BLaER1 (cell line): Measurements from ENCODE around the gene C15orf39.
A peak's percentile ranks its signal among the peaks of the same experiment; 100 is the strongest.
"Not testable (repeated sequence)": the region's sequence is repeated elsewhere in the genome, so short reads cannot be mapped to it uniquely, and the experiment has no call there.

Experiments
- H3K27ac ChIP-seq: shearing (Covaris generic); formaldehyde crosslinking; 2 replicates; pipeline ENCODE4 v1.8.1; 2022
- H3K27me3 ChIP-seq: shearing (Covaris generic); formaldehyde crosslinking; 2 replicates; pipeline ENCODE4 v1.8.1; 2022
- H3K36me3 ChIP-seq: shearing (Covaris generic); formaldehyde crosslinking; 2 replicates; pipeline ENCODE4 v1.8.1; 2022
- H3K4me1 ChIP-seq: shearing (Covaris generic); formaldehyde crosslinking; 2 replicates; pipeline ENCODE4 v1.8.1; 2022
- H3K4me2 ChIP-seq: shearing (Covaris generic); formaldehyde crosslinking; 2 replicates; pipeline ENCODE4 v1.8.1; 2022
- H3K4me3 ChIP-seq: shearing (Covaris generic); formaldehyde crosslinking; 2 replicates; pipeline ENCODE4 v1.8.1; 2022
- H3K9ac ChIP-seq: shearing (Covaris generic); formaldehyde crosslinking; 2 replicates; pipeline ENCODE4 v1.8.1; 2022
- H3K9me3 ChIP-seq: shearing (Covaris generic); formaldehyde crosslinking; 2 replicates; pipeline ENCODE4 v1.8.1; 2022
- H4K20me1 ChIP-seq: shearing (Covaris generic); formaldehyde crosslinking; 2 replicates; pipeline ENCODE4 v1.8.1; 2022
- Cebpa-rat ChIP-seq: shearing (Covaris generic); IDR thresholded peaks from 2 replicates; pipeline ENCODE4 v1.8.1; 2022

The C15orf39 gene

DNA sequence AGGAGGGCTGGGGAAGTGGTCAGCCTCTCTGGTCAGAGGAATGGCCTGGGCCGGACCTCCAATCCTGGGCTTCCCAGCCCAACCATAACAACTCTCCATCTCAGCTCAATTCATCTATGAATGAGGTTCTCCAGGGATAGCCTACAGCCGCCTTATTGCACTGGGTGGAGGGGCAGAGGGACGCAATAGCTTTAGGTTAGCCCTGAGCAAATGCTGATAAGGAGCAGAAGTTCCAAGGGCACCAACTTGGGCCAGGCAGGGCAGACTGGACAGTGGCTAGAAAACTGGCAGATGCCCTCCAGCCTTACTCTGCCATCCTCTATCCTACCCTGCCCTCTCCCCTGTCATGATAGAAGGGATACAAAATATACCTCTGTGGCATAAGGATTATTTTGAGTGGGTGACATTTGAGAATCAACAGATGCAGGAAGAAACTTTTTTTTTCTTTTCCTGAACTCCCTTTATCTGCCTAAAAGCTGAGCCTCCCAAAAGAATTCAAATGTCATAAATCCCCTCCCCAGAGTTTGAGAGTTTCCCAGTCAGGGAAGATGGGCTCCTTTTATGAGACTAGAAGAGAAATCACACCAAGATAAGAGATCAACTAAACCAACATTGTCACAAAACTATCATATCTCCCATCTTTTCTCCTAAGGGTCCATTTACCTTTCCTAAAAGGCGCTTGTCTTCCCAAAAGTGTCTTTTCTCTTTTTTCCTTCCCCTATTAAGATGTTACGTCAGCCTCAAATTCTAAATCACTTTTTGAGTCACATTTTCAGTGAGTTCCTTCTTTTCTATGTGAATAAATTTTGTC lies 40.4 kb upstream of the C15orf39 start:
- Histone ChIP-seq H3K4me2 (no peak overlapping the region), H4K20me1 (no peaks in the 10 kb centered on the region), H3K4me1 (peaks cover 7% of the 10 kb centered on the region), H3K27ac (no peak overlapping the region), H3K4me3 (no peak overlapping the region), H3K9me3 (no peaks in the 10 kb centered on the region), H3K9ac (no peak overlapping the region), H3K27me3 (no peaks in the 10 kb centered on the region), H3K36me3 (no peaks in the 10 kb centered on the region)
- TF ChIP-seq Cebpa-rat = no peak

DNA sequence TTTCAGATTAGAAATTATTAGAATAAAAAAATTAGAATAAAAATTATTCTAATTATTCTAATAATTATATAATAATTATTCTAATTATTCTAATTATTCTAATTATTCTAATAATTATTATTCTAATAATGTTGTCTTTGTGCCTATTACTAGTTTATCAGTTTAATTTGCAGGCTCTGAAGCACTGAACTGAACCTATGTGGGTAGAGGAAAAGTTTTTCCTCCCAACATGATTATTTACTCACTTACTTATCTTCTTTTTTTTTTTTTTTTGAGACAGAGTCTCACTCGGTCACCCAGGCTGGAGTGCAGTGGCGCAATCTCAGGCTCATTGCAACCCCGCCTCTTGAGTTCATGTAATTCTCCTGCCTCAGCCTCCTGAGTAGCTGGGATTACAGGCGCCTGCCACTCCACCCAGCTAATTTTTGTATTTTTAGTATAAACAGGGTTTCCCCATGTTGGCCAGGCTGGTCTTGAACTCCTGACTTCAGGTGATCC lies 39.7 kb upstream of the C15orf39 start:
- Histone ChIP-seq H3K4me2 (no peak overlapping the region), H3K9me3 (no peaks in the 10 kb centered on the region), H3K36me3 (no peaks in the 10 kb centered on the region), H3K9ac (no peak overlapping the region), H3K4me1 (peaks cover under 1% of the 10 kb centered on the region; the same call in 1 of the 2 replicates), H4K20me1 (no peaks in the 10 kb centered on the region), H3K27me3 (no peaks in the 10 kb centered on the region), H3K27ac (no peak overlapping the region), H3K4me3 (no peak overlapping the region)
- TF ChIP-seq Cebpa-rat = no peak

- no peaks in the 10 kb centered on the region for H3K36me3 ChIP-seq
- H3K4me1 ChIP-seq = no peaks in the 10 kb centered on the region; the same call in 1 of the 2 replicates
- H3K9ac ChIP-seq = no peak overlapping the region
- H3K27ac ChIP-seq = no peak overlapping the region
- H4K20me1 ChIP-seq = no peaks in the 10 kb centered on the region
- H3K4me3 ChIP-seq = no peak overlapping the region
- H3K27me3 ChIP-seq = no peaks in the 10 kb centered on the region
- TF ChIP-seq Cebpa-rat = no peak
- no peaks in the 10 kb centered on the region for H3K9me3 ChIP-seq
- H3K4me2 ChIP-seq = no peak overlapping the region
Measured at GRCh38 chr15:75163150-75163564, 38.5 kb upstream of the C15orf39 start.

GRCh38 chr15:75164625-75165350 lies 36.9 kb upstream of the C15orf39 start:
- peaks cover 8% of the 10 kb centered on the region; the same call in 1 of the 2 replicates for H3K9me3 ChIP-seq
- H3K4me1 ChIP-seq = no peaks in the 10 kb centered on the region; the same call in 1 of the 2 replicates
- no peak for TF ChIP-seq Cebpa-rat
- H3K9ac ChIP-seq = no peak overlapping the region
- H3K4me2 ChIP-seq = no peak overlapping the region
- no peak overlapping the region for H3K27ac ChIP-seq
- H3K36me3 ChIP-seq = no peaks in the 10 kb centered on the region
- no peak overlapping the region for H3K4me3 ChIP-seq
- no peaks in the 10 kb centered on the region for H3K27me3 ChIP-seq
- H4K20me1 ChIP-seq = no peaks in the 10 kb centered on the region

- H3K27ac ChIP-seq, H3K4me2 ChIP-seq, H3K4me3 ChIP-seq, H3K36me3 ChIP-seq, H3K9ac ChIP-seq, H3K9me3 ChIP-seq, H4K20me1 ChIP-seq, H3K27me3 ChIP-seq: not testable (repeated sequence)
- H3K4me1 ChIP-seq = peaks cover 11% of the 10 kb centered on the region
Measured at GRCh38 chr15:75166489-75167063, 35.1 kb upstream of the C15orf39 start.

- Histone ChIP-seq H3K9me3 (peaks cover 8% of the 10 kb centered on the region; the same call in 1 of the 2 replicates), H3K9ac (no peak overlapping the region), H3K27ac (no peak overlapping the region), H3K4me1 (peaks cover 22% of the 10 kb centered on the region), H3K36me3 (no peaks in the 10 kb centered on the region), H4K20me1 (no peaks in the 10 kb centered on the region), H3K27me3 (no peaks in the 10 kb centered on the region), H3K4me3 (no peak overlapping the region), H3K4me2 (no peak overlapping the region)
- TF ChIP-seq Cebpa-rat = no peak
Measured at GRCh38 chr15:75167588-75168350, 33.9 kb upstream of the C15orf39 start.

- no peaks in the 10 kb centered on the region for H3K36me3 ChIP-seq
- no peak overlapping the region for H3K9ac ChIP-seq
- TF ChIP-seq Cebpa-rat = no peak
- H3K27ac ChIP-seq = no peak overlapping the region
- H3K4me2 ChIP-seq = no peak overlapping the region
- H3K4me1 ChIP-seq = peaks cover 23% of the 10 kb centered on the region
- H3K27me3 ChIP-seq = no peaks in the 10 kb centered on the region
- peaks cover 8% of the 10 kb centered on the region; the same call in 1 of the 2 replicates for H3K9me3 ChIP-seq
- H4K20me1 ChIP-seq = no peaks in the 10 kb centered on the region
- no peak overlapping the region for H3K4me3 ChIP-seq
Measured at GRCh38 chr15:75168374-75168773, 33.3 kb upstream of the C15orf39 start.

- no peak overlapping the region; the same call in 1 of the 2 replicates for H3K4me2 ChIP-seq
- no peak overlapping the region for H3K9ac ChIP-seq
- peaks cover 8% of the 10 kb centered on the region; the same call in 1 of the 2 replicates for H3K9me3 ChIP-seq
- H3K36me3 ChIP-seq = no peaks in the 10 kb centered on the region
- no peaks in the 10 kb centered on the region for H4K20me1 ChIP-seq
- H3K27ac ChIP-seq = no peak overlapping the region
- peaks cover 23% of the 10 kb centered on the region for H3K4me1 ChIP-seq
- no peaks in the 10 kb centered on the region for H3K27me3 ChIP-seq
- TF ChIP-seq Cebpa-rat = no peak
- H3K4me3 ChIP-seq = no peak overlapping the region
Measured at GRCh38 chr15:75170203-75170602, 31.5 kb upstream of the C15orf39 start.

DNA sequence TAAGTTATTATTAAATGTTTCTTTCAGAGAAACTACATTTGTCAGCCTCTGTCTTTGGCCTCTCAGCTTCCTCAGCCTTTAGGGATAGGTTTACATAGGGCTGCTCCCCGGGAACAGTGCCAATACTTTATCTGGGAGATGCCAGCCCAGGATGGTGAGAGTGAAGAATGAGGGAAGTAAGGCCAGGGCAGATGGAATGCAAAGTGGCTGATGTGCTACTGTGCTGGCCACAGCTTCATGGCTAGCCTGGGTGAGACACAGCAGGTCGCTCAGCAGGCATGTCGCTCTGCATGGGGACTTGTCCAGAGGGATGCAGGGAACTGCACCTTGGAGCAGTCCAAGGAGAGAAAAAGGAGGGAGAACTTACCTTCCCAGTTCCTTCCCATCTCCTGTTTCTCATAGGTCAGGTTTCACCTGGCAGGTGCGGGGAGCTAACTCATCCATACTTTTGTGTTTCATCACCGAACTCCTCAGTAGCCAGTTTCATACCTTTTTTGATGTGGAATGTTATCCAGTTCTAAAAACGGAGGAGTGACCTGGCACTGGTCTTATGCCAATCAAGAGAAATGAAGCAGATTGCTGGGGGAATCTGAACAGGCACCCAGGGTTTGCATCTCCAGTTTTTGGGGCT lies 30.9 kb upstream of the C15orf39 start:
- Histone ChIP-seq H3K4me2 (peak overlapping the region; percentile 71), H3K9ac (no peak overlapping the region), H4K20me1 (no peaks in the 10 kb centered on the region), H3K4me1 (peaks cover 26% of the 10 kb centered on the region), H3K27me3 (no peaks in the 10 kb centered on the region), H3K4me3 (no peak overlapping the region), H3K27ac (0 out of 2 replicates have a peak overlapping the region, but pooled peaks have one; percentile 43), H3K36me3 (no peaks in the 10 kb centered on the region), H3K9me3 (peaks cover 8% of the 10 kb centered on the region; the same call in 1 of the 2 replicates)
- TF ChIP-seq Cebpa-rat = no peak
